Smooth muscle cell of the brain vasculature (primary cell): ENCODE measurements around the gene FOXA1.

Experiments used
- DNase-seq: peaks from one replicate; pipeline ENCODE4 v3.0.0-alpha.2; 2012; ENCODE audit warnings: low read depth, low spot score

Gene FOXA1

GRCh38 chr14:37589715-37590427 is 5.2 kb downstream of the FOXA1 start:
- no peak for DNase-seq

- DNase-seq, result no peak
Measured at GRCh38 chr14:37588956-37589714, 5.9 kb downstream of the FOXA1 start.

GRCh38 chr14:37588667-37588955 is 6.4 kb downstream of the FOXA1 start:
- no peak for DNase-seq

- no peak for DNase-seq
Measured at GRCh38 chr14:37587881-37588666, 7.0 kb downstream of the FOXA1 start.

- no peak for DNase-seq
Measured at GRCh38 chr14:37587131-37587803, 7.8 kb downstream of the FOXA1 start.

- no peak for DNase-seq
Measured at GRCh38 chr14:37586797-37587130, 8.3 kb downstream of the FOXA1 start.

- no peak for DNase-seq
Measured at GRCh38 chr14:37585971-37586796, 8.9 kb downstream of the FOXA1 start.

- no peak for DNase-seq
Measured at GRCh38 chr14:37585101-37585511, 9.9 kb downstream of the FOXA1 start.

GRCh38 chr14:37584211-37585100 is 10.6 kb downstream of the FOXA1 start:
- no peak for DNase-seq

GRCh38 chr14:37583358-37584210 is 11.5 kb downstream of the FOXA1 start:
- no peak for DNase-seq

- DNase-seq, result no peak
Measured at GRCh38 chr14:37580146-37580545, 14.9 kb downstream of the FOXA1 start.

- no peak for DNase-seq
Measured at GRCh38 chr14:37579274-37579673, 15.8 kb downstream of the FOXA1 start.

GRCh38 chr14:37573356-37573755 is 21.7 kb downstream of the FOXA1 start:
- peak; percentile 33 for DNase-seq

GRCh38 chr14:37571391-37571790 is 23.7 kb downstream of the FOXA1 start:
- no peak for DNase-seq

- no peak for DNase-seq
Measured at GRCh38 chr14:37569729-37570128, 25.3 kb downstream of the FOXA1 start.

GRCh38 chr14:37566811-37567371 is 28.2 kb downstream of the FOXA1 start:
- DNase-seq, result no peak

- DNase-seq, result no peak
Measured at GRCh38 chr14:37565550-37565949, 29.5 kb downstream of the FOXA1 start.

GRCh38 chr14:37563189-37563588 is 31.9 kb downstream of the FOXA1 start:
- DNase-seq, result no peak

- no peak for DNase-seq
Measured at GRCh38 chr14:37559386-37559785, 35.7 kb downstream of the FOXA1 start.
